ENCODE data around the gene CAPN10.

CAPN10 gene

DNA sequence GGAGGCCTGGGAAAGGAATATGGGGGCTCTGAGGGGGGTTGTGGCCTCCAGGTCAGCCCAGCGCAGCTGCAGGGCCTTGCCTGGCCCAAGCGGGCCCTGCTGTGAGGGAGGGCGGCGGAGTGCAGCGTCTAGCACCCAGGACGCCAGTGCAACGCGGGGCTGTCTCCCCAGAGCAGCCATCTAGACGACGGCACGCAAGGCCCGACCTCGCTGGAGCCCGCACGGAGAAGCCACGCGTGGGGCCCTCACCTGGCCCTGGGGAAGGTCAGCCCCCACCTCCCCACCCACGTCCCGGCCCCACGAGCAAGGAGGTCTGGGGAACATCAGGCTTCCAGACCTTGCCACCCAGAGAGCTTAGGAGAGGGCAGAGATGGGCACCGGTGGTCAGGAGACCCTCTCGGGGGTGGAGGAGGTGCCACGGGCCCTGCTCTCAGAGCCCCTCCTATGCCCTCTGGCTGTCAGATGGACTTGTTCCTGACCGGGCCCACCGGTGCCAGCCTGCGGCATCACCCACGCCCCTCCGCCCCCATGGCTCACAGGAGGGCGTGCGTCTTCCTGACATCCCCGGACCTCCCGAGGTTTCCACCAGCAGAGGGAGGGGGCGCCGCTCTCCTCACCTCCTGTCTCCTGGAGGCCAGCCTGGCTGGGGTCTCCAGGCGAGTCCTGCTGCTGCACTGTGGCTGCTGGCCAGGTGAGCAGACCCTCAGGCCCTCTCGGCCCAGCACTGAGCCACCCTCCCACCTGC, 55.7 kb downstream of the CAPN10 start:
- DNase-seq = no peak

DNA sequence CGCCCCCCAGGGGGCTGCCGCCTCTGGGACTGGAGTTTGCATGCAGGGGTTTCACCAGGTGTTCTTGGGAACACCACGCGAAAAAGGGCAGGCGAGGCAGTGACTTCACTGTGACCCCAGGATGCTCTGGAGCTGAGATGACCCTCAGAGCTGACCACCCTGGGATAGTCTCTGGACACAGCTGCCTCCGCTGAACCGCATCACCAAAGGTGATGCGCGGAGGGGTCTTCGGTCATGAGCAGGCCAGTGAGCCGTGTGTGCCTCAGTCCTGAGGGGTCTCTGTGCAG, 56.2 kb downstream of the CAPN10 start:
- DNase-seq = no peak

DNA sequence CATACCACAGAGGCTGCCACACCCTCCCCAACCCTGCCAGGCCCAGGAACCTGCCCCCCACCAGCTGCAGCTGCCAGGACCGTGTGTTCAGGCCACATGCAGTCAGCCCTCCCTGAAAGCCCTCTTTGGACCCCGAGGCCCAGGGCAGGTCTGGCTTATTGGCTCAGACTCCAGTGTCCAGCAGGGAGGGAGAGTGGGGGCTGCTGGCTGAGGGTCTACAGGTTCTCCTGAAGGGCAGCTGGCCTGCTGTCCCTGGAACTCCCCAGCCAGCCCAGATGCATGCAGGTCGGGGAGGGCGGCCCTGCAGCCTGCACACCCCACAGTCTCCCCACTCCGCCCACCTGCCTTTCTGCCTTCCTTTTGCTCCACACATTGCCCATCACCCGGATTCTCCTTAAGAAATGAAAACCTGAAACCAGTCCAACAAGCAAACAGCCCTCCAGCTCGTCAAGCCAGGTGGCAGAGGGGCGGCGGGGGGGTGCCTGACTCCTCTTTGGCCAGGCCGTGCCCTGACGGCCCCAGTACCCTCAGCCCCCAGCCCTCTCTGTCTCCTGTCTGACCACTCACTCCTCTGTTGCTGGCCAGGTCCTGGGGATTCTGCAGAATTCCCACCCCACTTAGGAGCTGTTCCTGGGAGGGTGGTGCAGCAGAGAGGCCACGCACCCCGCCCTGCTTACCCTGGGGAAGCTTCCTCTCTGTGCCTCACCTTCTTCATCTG, 56.7 kb downstream of the CAPN10 start:
- no peak for DNase-seq

DNA sequence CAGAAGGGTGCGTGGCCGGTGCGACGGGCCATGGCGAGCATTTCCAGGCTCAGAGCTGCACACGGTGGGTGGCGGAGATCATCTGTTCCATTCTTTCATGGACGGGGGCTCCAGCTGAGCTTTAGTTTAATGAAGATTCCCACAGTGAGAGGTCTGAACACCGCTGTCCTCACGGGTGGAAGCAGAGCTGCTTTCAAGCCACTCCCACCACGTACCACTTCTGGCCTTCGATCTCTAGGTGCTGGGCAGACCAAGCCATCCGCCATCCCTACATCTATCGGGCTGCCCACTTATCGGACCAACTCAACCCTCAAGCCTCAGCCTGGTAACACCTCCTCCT, 57.2 kb downstream of the CAPN10 start:
- DNase-seq = no peak

DNA sequence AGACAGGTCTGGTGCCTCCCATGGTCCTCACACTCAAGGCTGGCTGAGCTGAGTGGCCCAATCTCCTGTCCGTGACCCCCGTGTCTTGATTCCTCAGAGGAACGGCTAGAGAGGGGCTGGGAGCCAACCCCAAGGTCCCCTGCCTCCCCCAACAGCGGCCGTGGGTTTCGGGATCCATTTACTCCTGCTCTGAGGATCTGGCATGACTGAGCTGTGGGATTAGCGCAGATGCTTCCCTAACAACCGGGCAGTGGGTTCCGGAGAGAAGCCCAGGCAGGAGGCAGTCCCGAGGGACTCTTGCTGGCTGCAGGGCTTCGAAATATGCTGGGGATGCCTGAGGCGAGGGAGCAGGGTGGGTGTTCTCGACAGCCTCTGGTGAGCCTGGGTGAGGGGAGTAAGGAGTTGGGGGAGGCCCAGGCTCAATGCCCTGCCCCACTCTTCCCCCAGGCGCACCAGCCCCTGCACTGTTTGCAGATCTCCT, 57.7 kb downstream of the CAPN10 start:
- no peak for DNase-seq

DNA sequence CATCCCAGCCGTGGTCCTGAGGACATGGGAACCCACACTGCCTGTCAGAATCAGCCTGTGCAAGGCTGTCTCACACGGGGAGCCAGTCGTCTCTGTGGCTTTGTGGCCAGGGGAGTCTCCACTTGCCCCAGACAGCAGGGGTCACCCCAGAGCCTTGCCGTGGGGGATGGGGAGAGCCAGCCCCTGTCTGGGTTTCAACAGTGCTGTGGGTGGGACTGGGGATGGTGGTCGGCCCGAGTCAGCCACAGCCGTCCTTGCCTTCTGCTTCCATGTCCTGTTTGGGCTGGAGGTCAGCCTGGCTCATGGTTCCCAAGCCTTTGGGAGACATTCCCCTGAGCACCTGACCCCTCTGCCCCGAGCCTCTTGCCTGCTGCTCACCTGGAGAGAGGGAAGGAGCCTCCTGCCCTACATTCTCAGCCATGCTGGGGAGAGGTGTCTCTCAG, 58.3 kb downstream of the CAPN10 start:
- DNase-seq = no peak

DNA sequence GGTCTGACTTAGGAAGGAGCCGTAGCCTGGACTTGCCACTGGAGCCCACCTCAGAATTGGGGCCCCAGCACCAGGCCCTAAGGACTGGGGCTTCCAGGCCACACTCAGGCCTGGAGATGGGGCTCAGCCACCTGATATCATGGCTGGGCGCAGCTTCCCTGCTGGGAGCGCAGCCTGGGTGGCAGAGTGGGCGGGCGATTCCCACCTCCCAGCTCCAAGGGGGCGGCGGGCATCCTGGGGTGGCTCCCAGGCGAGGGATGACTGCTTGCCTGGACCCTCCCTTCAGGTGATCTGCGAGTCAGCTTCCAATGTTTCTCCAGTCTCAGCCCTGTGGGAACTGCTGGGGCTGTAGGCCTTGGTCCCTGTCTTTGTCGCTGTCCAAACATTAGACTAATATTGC, 58.8 kb downstream of the CAPN10 start:
- DNase-seq = no peak

DNA sequence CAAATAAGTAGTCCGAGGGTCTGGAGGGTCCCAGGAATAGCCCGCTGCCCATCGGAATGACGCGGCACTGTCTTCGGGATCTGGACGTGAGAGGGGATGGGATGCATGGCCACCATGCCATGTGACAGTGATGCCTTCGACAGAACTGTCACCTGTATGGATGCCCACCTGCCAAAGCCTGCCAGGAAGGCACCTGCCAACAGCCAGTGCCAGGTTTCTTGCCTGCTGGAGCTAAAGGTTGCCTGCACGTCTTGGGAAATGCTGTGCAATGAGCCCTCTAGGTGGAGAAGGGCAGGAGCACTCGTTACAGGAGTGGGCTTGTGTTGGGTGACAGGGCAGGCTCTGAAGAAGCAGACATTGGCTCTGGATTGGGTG, 59.3 kb downstream of the CAPN10 start:
- no peak for DNase-seq

DNA sequence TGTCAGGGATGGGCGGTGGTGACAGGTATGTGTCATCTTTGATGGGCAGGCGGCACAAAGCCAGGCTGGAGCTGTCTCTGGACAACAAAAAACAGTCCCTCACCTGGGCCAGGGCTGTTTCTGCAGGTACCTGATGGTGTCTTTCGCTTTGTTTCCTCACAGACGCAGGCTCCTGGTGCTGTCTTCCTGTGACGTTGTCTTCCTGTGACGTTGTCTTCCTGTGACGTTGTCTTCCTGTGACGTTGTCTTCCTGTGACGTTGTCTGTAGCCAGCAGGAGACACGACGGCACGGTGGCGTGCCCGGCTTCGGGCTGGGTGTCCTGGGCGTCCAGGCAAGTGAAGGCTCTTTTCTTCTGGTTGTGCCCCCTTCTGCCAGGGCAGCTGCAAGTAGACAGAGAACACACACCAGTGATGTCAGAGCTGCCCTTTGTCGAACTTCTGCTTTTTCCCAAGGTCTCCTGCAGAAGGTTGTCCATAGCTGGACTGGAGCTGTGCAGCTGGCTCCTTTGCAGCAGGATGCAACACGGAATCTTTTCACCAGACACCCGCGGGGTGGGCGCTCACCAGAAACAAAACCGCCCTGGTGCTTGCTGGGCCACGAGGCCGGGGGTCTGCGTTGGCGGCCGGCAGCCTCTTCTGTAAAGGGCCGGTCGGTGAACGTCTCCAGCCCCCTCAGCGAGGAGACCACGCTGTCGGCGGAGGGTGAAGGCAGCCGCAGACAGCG, 59.8 kb downstream of the CAPN10 start:
- DNase-seq = no peak

DNA sequence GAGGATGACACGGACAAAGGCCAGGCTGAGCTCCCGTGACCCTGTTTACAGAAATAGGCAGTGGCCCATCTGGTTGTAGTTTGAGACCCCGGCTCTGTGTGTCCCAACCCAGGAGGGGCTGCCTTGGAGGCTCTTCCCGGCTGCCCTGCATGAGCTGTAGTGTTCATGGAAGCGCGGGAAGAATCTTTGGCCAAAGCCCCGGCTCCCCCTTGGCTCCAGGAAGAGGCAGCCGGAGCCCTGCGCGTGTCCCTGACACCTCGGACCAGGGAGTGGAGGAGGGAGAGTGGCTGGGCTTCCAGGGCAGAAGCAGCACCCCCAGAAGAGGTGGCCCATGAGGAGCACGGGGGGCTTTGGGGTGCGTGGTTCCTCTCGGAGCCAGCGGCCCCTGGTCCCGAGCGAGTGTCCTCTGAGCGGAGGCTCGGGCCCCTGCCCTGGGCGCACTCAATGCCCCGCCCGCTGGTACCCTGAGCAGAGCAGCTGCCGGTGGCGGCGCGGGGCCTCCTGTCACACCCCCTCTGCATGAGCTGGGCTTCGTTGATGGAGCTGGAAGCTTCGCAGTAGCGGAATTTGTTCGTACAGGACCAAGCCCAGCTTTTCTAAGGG, 60.5 kb downstream of the CAPN10 start:
- no peak for DNase-seq

DNA sequence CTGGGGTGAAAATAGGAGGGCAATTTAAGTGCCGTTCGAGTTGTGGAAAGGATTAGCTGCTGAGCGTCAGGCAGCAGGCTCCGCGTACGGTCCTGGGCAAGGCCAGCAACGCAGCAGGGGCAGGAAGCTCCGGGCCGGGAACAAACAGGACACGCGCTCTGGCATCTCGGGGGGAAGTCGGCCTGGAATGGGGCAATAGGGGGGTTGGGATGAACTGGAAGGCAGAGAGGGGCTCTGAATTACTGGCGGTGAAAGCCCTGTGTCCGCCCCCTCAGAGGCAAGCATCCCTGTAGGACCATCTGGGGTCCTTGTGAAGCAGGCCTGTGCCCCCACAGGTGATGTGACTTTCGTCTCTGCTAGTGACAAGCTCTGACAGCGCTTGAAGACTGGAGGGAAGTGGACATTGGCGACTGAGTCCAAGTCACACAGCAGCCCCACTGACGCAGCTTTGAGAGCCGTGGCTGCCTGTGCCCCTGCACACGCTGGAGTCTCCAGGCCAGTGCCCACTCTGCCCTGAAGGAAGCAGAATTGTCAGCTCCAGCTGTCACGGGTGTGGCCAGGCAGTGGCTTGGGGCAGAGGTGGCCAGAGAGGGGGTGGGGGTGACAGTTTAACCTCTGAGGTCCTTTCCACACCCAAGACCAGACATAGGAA, 61.1 kb downstream of the CAPN10 start:
- DNase-seq = no peak

DNA sequence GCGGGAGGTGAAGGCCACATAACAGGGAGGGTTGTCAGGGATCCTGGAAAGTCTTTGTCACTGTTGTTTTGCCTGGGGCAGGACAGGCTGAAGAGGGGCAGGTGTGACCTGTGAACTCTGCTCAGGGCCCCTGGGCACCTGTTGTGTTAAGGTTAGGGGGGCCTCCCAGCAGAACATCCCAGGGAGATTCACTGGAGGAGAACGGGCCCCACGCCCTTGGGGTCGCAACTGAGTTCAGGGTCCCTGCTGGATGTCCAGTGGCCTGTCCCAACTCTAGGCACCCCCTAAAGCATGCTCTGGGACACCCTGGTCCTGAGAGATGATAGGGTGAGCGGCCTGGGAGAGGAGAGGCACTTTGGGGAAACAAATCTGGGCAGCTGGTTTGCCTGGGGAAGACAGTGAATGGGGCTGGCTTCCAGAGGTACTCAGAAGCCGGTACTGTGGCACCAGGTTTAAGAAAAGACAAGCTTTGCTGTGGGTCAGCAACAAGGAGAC, 61.7 kb downstream of the CAPN10 start:
- no peak for DNase-seq

Data from activated gamma-delta T cell treated with Interleukin-2 at 50 U/mL for 16 hours (primary cell).